HFF-Myc (cell line): Measurements from ENCODE around the gene RPS6KA2.
"Not testable (repeated sequence)": the region's sequence is repeated elsewhere in the genome, so short reads cannot be mapped to it uniquely, and the experiment has no call there.

ENCODE experiments used
- DNase-seq: peaks from one replicate; pipeline ENCODE4 v3.0.0-alpha.2; 2011; ENCODE audit warnings: low read depth; ENCODE audit errors: extremely low read depth
- H3K4me3 ChIP-seq: replicated peaks from 2 replicates; pipeline ENCODE4 v1.5.1; 2011; ENCODE audit warnings: low read depth, mild to moderate bottlenecking, control low read depth, low read length
- TF ChIP-seq, protein P1 (sequence below): IDR thresholded peaks from 2 replicates; pipeline ENCODE4 v1.5.1; 2012; ENCODE audit warnings: mild to moderate bottlenecking, low read depth, low read length, control low read depth; ENCODE audit errors: missing control alignments

The RPS6KA2 gene

DNA sequence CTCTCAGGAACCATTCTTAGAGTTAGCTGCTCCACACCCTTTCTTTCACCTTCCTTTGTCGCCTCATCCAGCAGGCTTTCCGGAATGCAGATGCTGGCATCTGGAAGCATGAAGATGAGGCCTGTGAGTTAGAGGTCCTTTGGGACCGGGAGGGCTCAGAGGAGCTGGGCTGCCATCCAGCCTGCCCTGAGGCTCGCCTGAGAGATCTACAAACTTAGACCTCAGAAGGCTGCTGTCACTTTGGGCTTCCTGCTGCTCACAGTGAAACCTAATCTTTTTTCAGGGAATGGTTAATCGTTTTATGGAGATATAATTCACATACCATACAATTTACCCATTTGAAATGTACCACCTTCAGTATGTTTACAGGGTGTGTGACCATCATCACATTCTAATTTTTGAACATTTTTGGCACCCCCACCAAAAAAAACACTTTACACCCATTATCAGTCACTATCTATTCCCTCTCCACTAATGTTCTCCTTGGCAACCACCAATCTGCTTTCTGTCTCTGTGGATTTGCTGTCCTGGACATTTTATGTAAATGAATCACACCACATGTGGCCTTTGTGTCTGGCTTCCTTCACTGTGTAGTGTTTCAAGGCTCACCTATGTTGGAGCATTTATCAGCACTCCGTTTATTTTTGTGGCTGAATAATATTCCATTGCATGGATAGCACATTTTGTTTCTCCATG lies 224.3 kb downstream of the RPS6KA2 start:
- TF ChIP-seq, protein P1, sequence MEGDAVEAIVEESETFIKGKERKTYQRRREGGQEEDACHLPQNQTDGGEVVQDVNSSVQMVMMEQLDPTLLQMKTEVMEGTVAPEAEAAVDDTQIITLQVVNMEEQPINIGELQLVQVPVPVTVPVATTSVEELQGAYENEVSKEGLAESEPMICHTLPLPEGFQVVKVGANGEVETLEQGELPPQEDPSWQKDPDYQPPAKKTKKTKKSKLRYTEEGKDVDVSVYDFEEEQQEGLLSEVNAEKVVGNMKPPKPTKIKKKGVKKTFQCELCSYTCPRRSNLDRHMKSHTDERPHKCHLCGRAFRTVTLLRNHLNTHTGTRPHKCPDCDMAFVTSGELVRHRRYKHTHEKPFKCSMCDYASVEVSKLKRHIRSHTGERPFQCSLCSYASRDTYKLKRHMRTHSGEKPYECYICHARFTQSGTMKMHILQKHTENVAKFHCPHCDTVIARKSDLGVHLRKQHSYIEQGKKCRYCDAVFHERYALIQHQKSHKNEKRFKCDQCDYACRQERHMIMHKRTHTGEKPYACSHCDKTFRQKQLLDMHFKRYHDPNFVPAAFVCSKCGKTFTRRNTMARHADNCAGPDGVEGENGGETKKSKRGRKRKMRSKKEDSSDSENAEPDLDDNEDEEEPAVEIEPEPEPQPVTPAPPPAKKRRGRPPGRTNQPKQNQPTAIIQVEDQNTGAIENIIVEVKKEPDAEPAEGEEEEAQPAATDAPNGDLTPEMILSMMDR = no peak
- no peak overlapping the region for H3K4me3 ChIP-seq
- DNase-seq = no peak

DNA sequence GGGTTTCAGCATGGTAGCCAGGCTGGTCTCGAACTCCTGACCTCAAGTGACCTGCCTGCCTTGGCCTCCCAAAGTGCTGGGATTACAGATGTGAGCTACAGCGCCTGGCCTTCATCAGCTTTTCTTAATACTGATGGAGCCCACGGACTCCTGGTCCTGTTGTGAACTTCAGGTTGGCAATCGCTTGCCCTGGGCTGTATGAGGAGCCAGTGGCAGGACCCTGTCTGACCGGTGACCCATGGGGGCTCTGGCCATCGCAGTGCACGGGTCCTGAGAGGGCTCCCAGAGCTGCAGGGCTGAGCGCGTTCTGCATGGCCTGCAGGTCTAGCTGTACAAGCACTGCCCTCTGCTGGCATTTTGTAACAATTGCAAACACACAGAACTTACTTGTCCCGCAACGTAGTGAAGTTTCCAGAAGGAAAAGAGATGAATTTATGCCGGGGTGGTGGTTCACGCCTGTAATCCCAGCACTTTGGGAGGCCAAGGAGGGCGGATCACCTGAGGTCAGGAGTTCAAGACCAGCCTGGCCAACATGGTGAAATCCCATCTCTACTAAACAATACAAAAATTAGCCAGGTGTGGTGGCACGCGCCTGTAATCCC lies 226.3 kb downstream of the RPS6KA2 start:
- H3K4me3 ChIP-seq, DNase-seq: not testable (repeated sequence)
- TF ChIP-seq, protein P1 = peak; percentile 65

DNA sequence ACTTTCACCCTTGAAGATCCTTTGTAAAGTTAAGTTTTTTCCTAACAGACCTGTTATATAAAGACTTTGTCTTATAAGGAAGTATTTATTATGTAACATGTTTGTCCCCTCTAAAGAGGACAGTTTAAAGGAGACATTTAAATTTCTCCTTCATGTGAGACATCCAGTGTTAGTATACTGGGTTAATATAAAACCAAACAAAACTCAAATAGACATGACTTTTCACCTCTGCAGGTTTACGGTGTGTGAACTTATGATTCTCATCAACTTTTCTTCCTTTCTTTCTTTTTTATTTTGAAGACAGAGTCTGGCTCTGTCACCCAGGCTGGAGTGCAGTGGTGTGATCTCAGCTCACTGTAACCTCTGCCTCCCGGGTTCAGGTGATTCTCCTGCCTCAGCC lies 226.9 kb downstream of the RPS6KA2 start:
- DNase-seq = no peak
- no peak overlapping the region for H3K4me3 ChIP-seq
- TF ChIP-seq, protein P1 = no peak

DNA sequence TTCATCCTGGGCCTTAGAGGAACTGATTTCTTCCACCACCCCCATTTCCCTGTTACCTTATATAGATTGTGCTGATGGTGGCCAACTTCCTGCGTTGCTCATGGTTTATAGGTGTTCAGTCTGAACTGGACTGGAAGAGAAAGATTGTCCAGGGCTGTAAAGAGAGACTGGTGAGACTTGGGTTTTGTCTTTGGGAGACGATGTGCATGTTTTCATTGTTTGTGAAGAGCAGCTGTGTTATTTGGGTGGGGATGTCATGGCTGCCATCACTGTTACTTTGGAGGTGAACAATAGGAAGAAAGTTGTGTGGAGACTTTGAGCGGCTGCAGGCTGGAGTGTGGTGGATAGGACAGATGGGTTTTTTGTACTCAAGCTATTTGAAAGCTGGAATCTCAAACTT lies 228.7 kb downstream of the RPS6KA2 start:
- no peak overlapping the region for H3K4me3 ChIP-seq
- TF ChIP-seq, protein P1 = no peak
- DNase-seq = no peak

DNA sequence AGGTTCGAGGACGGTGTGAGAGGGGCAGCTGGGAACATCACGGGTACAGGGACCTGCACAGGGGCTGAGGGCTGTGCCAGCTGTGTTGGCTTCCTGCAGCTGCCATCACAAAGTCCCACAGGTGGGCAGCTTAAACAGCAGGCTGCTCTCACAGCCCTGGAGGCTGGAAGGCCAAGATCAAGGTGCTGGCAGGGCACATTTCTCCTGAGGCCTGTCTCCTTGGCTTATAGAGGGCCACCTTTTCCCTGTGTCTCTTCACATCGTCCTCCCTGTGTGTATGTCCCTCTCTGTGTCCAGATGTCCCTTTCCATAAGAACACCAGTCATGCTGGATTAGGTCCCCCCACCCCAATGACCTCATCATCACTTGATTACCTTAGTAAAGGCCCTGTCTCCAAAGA lies 229.2 kb downstream of the RPS6KA2 start:
- TF ChIP-seq, protein P1 = no peak
- no peak overlapping the region for H3K4me3 ChIP-seq
- DNase-seq = no peak

DNA sequence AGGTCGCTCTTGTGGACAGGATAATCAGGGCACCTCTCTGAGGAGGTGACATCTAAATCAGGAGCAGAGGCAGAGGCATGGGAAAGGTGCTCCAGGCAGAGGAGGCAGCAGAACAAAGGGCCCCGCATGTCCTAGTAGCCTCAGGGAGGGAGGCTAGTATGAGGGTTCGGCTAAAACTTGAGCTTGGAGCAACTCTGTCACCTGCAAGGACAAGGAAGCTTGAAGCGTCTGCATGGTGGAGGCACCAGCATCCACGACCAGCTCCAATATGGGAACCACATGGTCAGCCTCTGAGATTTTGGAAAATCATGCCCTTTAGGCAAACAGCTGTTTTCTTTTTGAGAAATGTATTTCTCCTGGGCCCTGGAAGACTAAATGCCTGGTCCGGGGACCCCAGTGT lies 231.3 kb downstream of the RPS6KA2 start:
- DNase-seq = no peak
- no peak overlapping the region for H3K4me3 ChIP-seq
- TF ChIP-seq, protein P1 = no peak

DNA sequence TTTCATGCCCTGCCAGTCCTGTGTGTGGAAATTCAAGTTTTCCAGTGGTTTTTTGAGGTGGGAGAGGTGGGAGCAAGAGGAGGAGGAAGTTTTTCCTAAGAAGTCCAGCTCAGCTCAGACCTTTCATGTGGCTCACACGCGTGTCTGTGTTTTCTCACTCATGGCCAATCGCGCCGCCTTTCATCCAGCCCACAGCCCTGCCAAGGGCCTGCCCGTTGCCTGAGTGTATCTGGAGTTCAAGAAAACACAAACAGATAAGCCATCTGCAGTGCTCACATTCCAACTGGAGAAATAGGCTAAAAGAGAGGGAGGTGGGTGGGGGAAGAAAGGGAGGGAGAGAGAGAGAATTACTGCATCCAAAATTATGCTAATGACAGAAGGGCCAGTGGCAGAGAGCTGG lies 231.7 kb downstream of the RPS6KA2 start:
- no peak overlapping the region for H3K4me3 ChIP-seq
- TF ChIP-seq, protein P1 = no peak
- no peak for DNase-seq
